Neuronal stem cell (in vitro differentiated cells): ENCODE measurements around the gene PACC1.

Experiments
- DNase-seq: peaks from one replicate; pipeline ENCODE4 v3.0.0-alpha.2; 2013; ENCODE audit warnings: low spot score
- H2AFZ ChIP-seq: one replicate; pipeline ENCODE4 v1.6.1; 2013; ENCODE audit warnings: mild to moderate bottlenecking, low read length, inconsistent platforms
- H2AK5ac ChIP-seq: 2 replicates; pipeline ENCODE4 v1.6.1; 2013; ENCODE audit warnings: low read depth, mild to moderate bottlenecking, inconsistent platforms, low read length, moderate library complexity, mixed read lengths
- H2BK120ac ChIP-seq: 2 replicates; pipeline ENCODE4 v1.6.1; 2013; ENCODE audit warnings: low read depth, mild to moderate bottlenecking, inconsistent platforms, low read length, moderate library complexity, mixed read lengths
- H2BK12ac ChIP-seq: one replicate; pipeline ENCODE4 v1.6.1; 2013; ENCODE audit warnings: low read length, inconsistent platforms
- H2BK15ac ChIP-seq: 2 replicates; pipeline ENCODE4 v1.6.1; 2013; ENCODE audit warnings: mild to moderate bottlenecking, low read length, inconsistent platforms, mixed read lengths
- H2BK5ac ChIP-seq: one replicate; pipeline ENCODE4 v1.6.1; 2013; ENCODE audit warnings: inconsistent platforms, mild to moderate bottlenecking, low read length, moderate library complexity
- H3K14ac ChIP-seq: one replicate; pipeline ENCODE4 v1.6.1; 2013; ENCODE audit warnings: low read length, inconsistent platforms
- H3K18ac ChIP-seq: 2 replicates; pipeline ENCODE4 v1.6.1; 2013; ENCODE audit warnings: low read length, inconsistent platforms
- H3K23ac ChIP-seq: 2 replicates; pipeline ENCODE4 v1.6.1; 2013; ENCODE audit warnings: low read depth, mild to moderate bottlenecking, mixed read lengths, low read length, inconsistent platforms; ENCODE audit not compliant: poor library complexity
- H3K27ac ChIP-seq: replicated peaks from 3 replicates; pipeline ENCODE4 v1.5.1; 2013; ENCODE audit warnings: low read length, inconsistent platforms
- H3K27me3 ChIP-seq, 3 experiments: 2 replicates each; pipeline ENCODE4 v1.6.1; 2013; ENCODE audit warnings: low read length in 3 of 3, mild to moderate bottlenecking in 2 of 3, inconsistent platforms in 1 of 3, low read depth in 1 of 3, mixed read lengths in 1 of 3, moderate library complexity in 1 of 3; ENCODE audit not compliant: control insufficient read depth in 3 of 3, insufficient read depth in 3 of 3
- H3K36me3 ChIP-seq, 2 donors: replicated peaks in 1 of 2; 2 replicates each; pipeline ENCODE4 v1.6.1; 2013; ENCODE audit warnings: low read length in 2 of 2; ENCODE audit not compliant: control insufficient read depth in 2 of 2, insufficient read depth in 2 of 2
- H3K4ac ChIP-seq: 2 replicates; pipeline ENCODE4 v1.6.1; 2013; ENCODE audit warnings: inconsistent platforms, mild to moderate bottlenecking, low read length, moderate library complexity
- H3K4me1 ChIP-seq, 2 donors: 1 replicate in 1 of 2; 2 replicates in 1 of 2; pipeline ENCODE4 v1.6.1; 2013; ENCODE audit warnings: low read length in 2 of 2, low read depth in 1 of 2; ENCODE audit not compliant: control insufficient read depth in 2 of 2, insufficient read depth in 1 of 2
- H3K4me2 ChIP-seq: one replicate; pipeline ENCODE4 v1.6.1; 2013; ENCODE audit warnings: mild to moderate bottlenecking, low read length, inconsistent platforms; ENCODE audit not compliant: insufficient read depth, poor library complexity, severe bottlenecking
- H3K4me3 ChIP-seq, 2 donors: 2 replicates each; pipeline ENCODE4 v1.5.1; 2013; ENCODE audit warnings: low read length in 2 of 2, mild to moderate bottlenecking in 2 of 2, inconsistent platforms in 1 of 2, moderate library complexity in 1 of 2
- H3K79me1 ChIP-seq: one replicate; pipeline ENCODE4 v1.6.1; 2013; ENCODE audit warnings: low read depth, mild to moderate bottlenecking, inconsistent platforms, low read length, moderate library complexity
- H3K9ac ChIP-seq: one replicate; pipeline ENCODE4 v1.6.1; 2013; ENCODE audit warnings: mild to moderate bottlenecking, low read depth, low read length, inconsistent platforms; ENCODE audit not compliant: poor library complexity
- H3K9me3 ChIP-seq, 2 donors: replicated peaks in 1 of 2; 2 replicates each; pipeline versions ENCODE3 to v1.6.1; 2013; ENCODE audit warnings: low read length in 2 of 2, mild to moderate bottlenecking in 2 of 2, inconsistent platforms in 1 of 2, low read depth in 1 of 2, mixed read lengths in 1 of 2, moderate library complexity in 1 of 2; ENCODE audit not compliant: control insufficient read depth in 2 of 2, insufficient read depth in 1 of 2
- H4K8ac ChIP-seq: one replicate; pipeline ENCODE4 v1.6.1; 2013; ENCODE audit warnings: low read depth, mild to moderate bottlenecking, inconsistent platforms, low read length, moderate library complexity
- H4K91ac ChIP-seq: one replicate; pipeline ENCODE4 v1.6.1; 2013; ENCODE audit warnings: low read length, low read depth, mild to moderate bottlenecking, inconsistent platforms; ENCODE audit not compliant: poor library complexity
- WGBS, 2 donors: extraction: QIAGEN DNeasy Blood & Tissue Kit; methylation state at CpG; one replicate each; pipeline ENCODE4 v1.1.7; 2013; ENCODE audit warnings: missing lambda C conversion rate in 2 of 2, mixed read lengths in 1 of 2; ENCODE audit not compliant: insufficient read length in 2 of 2, insufficient replicate concordance in 1 of 2; ENCODE audit errors: extremely low coverage in 2 of 2; 5-methylcytosine and 5-hydroxymethylcytosine counted together

The PACC1 gene

GRCh38 chr1:212351588-212352362, 62.9 kb downstream of the PACC1 start:
- Histone ChIP-seq H3K14ac (no peak overlapping the region), H3K4me2 (no peak overlapping the region), H3K4me3 (no peak overlapping the region), H3K79me1 (no peaks in the 10 kb centered on the region), H3K23ac (no peak overlapping the region), H3K27me3 (no peaks in the 10 kb centered on the region), H3K4me1 (no peaks in the 10 kb centered on the region), H2BK120ac (no peak overlapping the region), H2AK5ac (no peak overlapping the region), H4K91ac (no peak overlapping the region), H2BK12ac (no peak overlapping the region), H2BK15ac (no peak overlapping the region), H2AFZ (no peak overlapping the region), H3K27ac (no peak overlapping the region), H4K8ac (no peak overlapping the region), H2BK5ac (no peak overlapping the region), H3K9ac (no peak overlapping the region), H3K18ac (no peak overlapping the region), H3K9me3 (no peaks in the 10 kb centered on the region), H3K36me3 (peaks cover 0 to 52% of the 10 kb centered on the region in 2 donors), H3K4ac (no peak overlapping the region)
- WGBS, 2 donors: 100% methylated on average over 1 of the region's 10 CpGs
- DNase-seq: no peak

- H3K18ac ChIP-seq: no peak overlapping the region
- H3K36me3 ChIP-seq: peaks cover 0 to 33% of the 10 kb centered on the region in 2 donors
- DNase-seq: no peak
- no peak overlapping the region for H2AK5ac ChIP-seq
- H4K91ac ChIP-seq: no peak overlapping the region
- H3K14ac ChIP-seq: no peak overlapping the region
- H3K27me3 ChIP-seq: no peaks in the 10 kb centered on the region
- WGBS, 2 donors: no CpG with 5 or more reads among the region's 1 CpG
- no peak overlapping the region for H3K27ac ChIP-seq
- no peak overlapping the region for H3K23ac ChIP-seq
- H3K4me3 ChIP-seq: no peak overlapping the region
- H2BK12ac ChIP-seq: no peak overlapping the region
- no peak overlapping the region for H3K4me2 ChIP-seq
- no peak overlapping the region for H4K8ac ChIP-seq
- no peaks in the 10 kb centered on the region for H3K9me3 ChIP-seq
- no peaks in the 10 kb centered on the region for H3K79me1 ChIP-seq
- no peak overlapping the region for H2AFZ ChIP-seq
- H2BK15ac ChIP-seq: no peak overlapping the region
- no peak overlapping the region for H2BK120ac ChIP-seq
- no peak overlapping the region for H2BK5ac ChIP-seq
- no peak overlapping the region for H3K4ac ChIP-seq
- H3K9ac ChIP-seq: no peak overlapping the region
- no peaks in the 10 kb centered on the region for H3K4me1 ChIP-seq
These were observed 68.1 kb downstream of the PACC1 start for GRCh38 chr1:212346601-212347000.

GRCh38 chr1:212344905-212345304, 69.8 kb downstream of the PACC1 start:
- Histone ChIP-seq H2BK12ac (no peak overlapping the region), H3K4me3 (no peak overlapping the region), H3K27ac (no peak overlapping the region), H3K23ac (no peak overlapping the region), H2AFZ (no peak overlapping the region), H3K9me3 (no peaks in the 10 kb centered on the region), H3K14ac (no peak overlapping the region), H3K4me1 (no peaks in the 10 kb centered on the region), H3K9ac (no peak overlapping the region), H4K8ac (no peak overlapping the region), H4K91ac (no peak overlapping the region), H2BK15ac (no peak overlapping the region), H3K4me2 (no peak overlapping the region), H2AK5ac (no peak overlapping the region), H3K79me1 (no peaks in the 10 kb centered on the region), H3K27me3 (no peaks in the 10 kb centered on the region), H3K4ac (no peak overlapping the region), H2BK120ac (no peak overlapping the region), H3K36me3 (peaks cover 0 to 30% of the 10 kb centered on the region in 2 donors), H3K18ac (no peak overlapping the region), H2BK5ac (no peak overlapping the region)
- no peak for DNase-seq
- no CpG with 5 or more reads among the region's 4 CpGs for WGBS, 2 donors

DNA sequence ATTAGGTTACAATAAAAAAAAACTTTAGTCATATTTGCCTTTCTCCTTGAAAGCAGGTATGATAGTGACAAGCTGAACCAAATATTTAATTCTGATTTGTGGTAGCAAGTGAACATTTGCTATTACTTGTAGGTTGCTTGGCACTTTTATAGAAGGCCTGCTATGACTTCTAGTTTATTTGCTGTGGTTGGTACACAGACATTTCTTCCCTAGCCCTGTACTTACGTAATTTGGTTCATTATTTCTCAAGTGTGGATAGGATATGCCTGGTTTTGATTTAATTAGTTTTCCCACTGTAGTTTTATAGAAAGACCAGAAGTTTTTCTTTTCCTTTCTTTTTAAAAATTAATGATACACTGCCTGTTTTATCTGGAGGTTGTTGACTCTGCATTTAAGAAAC, 73.6 kb downstream of the PACC1 start:
- Histone ChIP-seq H4K8ac (no peak overlapping the region), H2BK12ac (no peak overlapping the region)

More for the DNA sequence above, 73.6 kb downstream of the PACC1 start:
- Histone ChIP-seq H3K18ac (no peak overlapping the region), H3K4ac (no peak overlapping the region), H3K27me3 (no peaks in the 10 kb centered on the region), H3K27ac (no peak overlapping the region), H3K23ac (no peak overlapping the region), H3K79me1 (no peaks in the 10 kb centered on the region), H3K14ac (no peak overlapping the region), H2BK120ac (no peak overlapping the region), H3K9ac (no peak overlapping the region), H3K4me2 (no peak overlapping the region), H4K91ac (no peak overlapping the region), H3K4me1 (no peaks in the 10 kb centered on the region), H2AFZ (no peak overlapping the region), H2AK5ac (no peak overlapping the region), H2BK15ac (no peak overlapping the region), H2BK5ac (no peak overlapping the region), H3K4me3 (no peak overlapping the region), H3K9me3 (no peaks in the 10 kb centered on the region), H3K36me3 (peaks cover 0 to 5% of the 10 kb centered on the region in 2 donors)
- DNase-seq: no peak
- no CpG with 5 or more reads among the region's 1 CpG for WGBS, 2 donors
